Fibroblast of skin of right quadriceps (primary cell): ENCODE measurements around the gene ZNF37A.
"Not testable (repeated sequence)": the region's sequence is repeated elsewhere in the genome, so short reads cannot be mapped to it uniquely, and the experiment has no call there.

Experiments
- DNase-seq: peaks from one replicate; pipeline ENCODE4 v3.0.0-alpha.2; 2013

ZNF37A gene

GRCh38 chr10:38150891-38151463, 56.8 kb downstream of the ZNF37A start:
- DNase-seq = not testable (repeated sequence)

- DNase-seq = no peak
These were observed 62.5 kb downstream of the ZNF37A start for GRCh38 chr10:38156416-38157269.

- no peak for DNase-seq
These were observed 63.1 kb downstream of the ZNF37A start for GRCh38 chr10:38157270-38157685.

- no peak for DNase-seq
These were observed 64.9 kb downstream of the ZNF37A start for GRCh38 chr10:38159004-38159403.

DNA sequence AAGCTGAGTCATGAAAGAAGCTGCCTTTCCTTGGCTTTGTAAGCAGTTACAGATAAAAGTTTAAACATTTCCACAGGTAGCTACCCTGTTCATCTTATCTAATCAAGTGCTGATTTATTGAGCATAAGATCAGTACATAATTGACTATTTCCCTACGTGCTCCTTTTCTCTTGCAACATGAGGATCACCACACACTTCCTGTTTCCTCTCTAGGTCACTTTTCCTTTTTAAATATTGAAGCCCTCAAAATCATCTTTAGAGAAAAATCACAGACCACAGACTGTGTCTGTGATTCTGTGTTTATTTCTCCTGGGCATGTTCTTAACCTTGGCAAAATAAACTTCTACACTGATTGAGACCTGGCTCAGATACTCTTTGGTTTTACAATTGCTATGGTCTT, 69.5 kb downstream of the ZNF37A start:
- no peak for DNase-seq

- no peak for DNase-seq
These were observed 80.2 kb downstream of the ZNF37A start for GRCh38 chr10:38174336-38174735.

DNA sequence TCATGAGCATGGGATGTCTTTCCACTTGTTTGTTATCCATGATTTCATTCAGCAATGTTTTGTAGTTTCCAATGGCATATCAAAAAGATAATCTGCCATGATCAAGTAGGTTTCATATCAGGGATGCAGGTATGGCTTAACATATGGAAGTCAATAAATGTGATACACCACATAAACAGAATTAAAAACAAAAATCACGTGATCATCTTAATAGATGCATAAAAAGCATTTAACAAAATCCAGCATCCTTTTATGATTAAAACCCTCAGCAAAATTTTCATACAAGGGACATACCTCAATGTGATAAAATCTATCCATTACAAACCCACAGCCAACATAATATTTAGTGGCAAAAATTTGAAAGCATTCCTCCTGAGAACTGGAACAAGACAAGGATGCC, 90.3 kb downstream of the ZNF37A start:
- DNase-seq = no peak
